Stimulated activated naive CD8-positive, alpha-beta T cell treated with anti-CD3 and anti-CD28 coated beads, Interleukin-15, Interleukin-2, amounts not matched to agents 100 ng/mL and 50 ng/mL, for 24 hours (primary cell): Measurements from ENCODE around the gene MAN2A2.
A peak's percentile ranks its signal among the peaks of the same experiment; 100 is the strongest.
"Not testable (repeated sequence)": the region's sequence is repeated elsewhere in the genome, so short reads cannot be mapped to it uniquely, and the experiment has no call there.

Source experiments
- H3K27ac Mint-ChIP-seq: one replicate; pipeline ENCODE4 v1.8.0; 2021; ENCODE audit warnings: mild to moderate bottlenecking, mixed read lengths
- H3K27me3 Mint-ChIP-seq: one replicate; pipeline ENCODE4 v1.8.0; 2021; ENCODE audit warnings: mixed read lengths
- H3K36me3 Mint-ChIP-seq: one replicate; pipeline ENCODE4 v1.8.0; 2021; ENCODE audit warnings: low read depth, mixed read lengths
- H3K4me1 Mint-ChIP-seq: one replicate; pipeline ENCODE4 v1.8.0; 2021; ENCODE audit warnings: low read depth, mixed read lengths
- H3K4me3 Mint-ChIP-seq: one replicate; pipeline ENCODE4 v1.8.0; 2021; ENCODE audit warnings: mild to moderate bottlenecking, mixed read lengths
- H3K9me3 Mint-ChIP-seq: one replicate; pipeline ENCODE4 v1.8.0; 2021; ENCODE audit warnings: mixed read lengths

Gene MAN2A2

GRCh38 chr15:90902040-90902839 is 862 bp upstream of the MAN2A2 start:
- H3K27me3 Mint-ChIP-seq: no peaks in the 10 kb centered on the region
- peaks cover 26% of the 10 kb centered on the region for H3K36me3 Mint-ChIP-seq
- peak overlapping the region; percentile 88 for H3K4me3 Mint-ChIP-seq
- no peaks in the 10 kb centered on the region for H3K9me3 Mint-ChIP-seq
- peak overlapping the region; percentile 91 for H3K27ac Mint-ChIP-seq
- H3K4me1 Mint-ChIP-seq: peaks cover 23% of the 10 kb centered on the region

GRCh38 chr15:90903733-90904536 is 833 bp downstream of the MAN2A2 start:
- Mint-ChIP-seq H3K4me1 (peaks cover 23% of the 10 kb centered on the region), H3K27ac (peak overlapping the region; percentile 81), H3K36me3 (peaks cover 39% of the 10 kb centered on the region), H3K4me3 (peak overlapping the region; percentile 81), H3K27me3 (no peaks in the 10 kb centered on the region), H3K9me3 (no peaks in the 10 kb centered on the region)

GRCh38 chr15:90904746-90905145 is 1.6 kb downstream of the MAN2A2 start:
- Mint-ChIP-seq H3K4me3 (no peak overlapping the region), H3K9me3 (no peaks in the 10 kb centered on the region), H3K27me3 (no peaks in the 10 kb centered on the region), H3K4me1 (peaks cover 23% of the 10 kb centered on the region), H3K27ac (no peak overlapping the region), H3K36me3 (peaks cover 45% of the 10 kb centered on the region)

- Mint-ChIP-seq H3K36me3 (peaks cover 51% of the 10 kb centered on the region), H3K4me1 (peaks cover 20% of the 10 kb centered on the region), H3K27me3 (no peaks in the 10 kb centered on the region), H3K9me3 (no peaks in the 10 kb centered on the region), H3K4me3 (no peak overlapping the region), H3K27ac (no peak overlapping the region)
Observed at GRCh38 chr15:90905306-90906180, 2.4 kb downstream of the MAN2A2 start.

DNA sequence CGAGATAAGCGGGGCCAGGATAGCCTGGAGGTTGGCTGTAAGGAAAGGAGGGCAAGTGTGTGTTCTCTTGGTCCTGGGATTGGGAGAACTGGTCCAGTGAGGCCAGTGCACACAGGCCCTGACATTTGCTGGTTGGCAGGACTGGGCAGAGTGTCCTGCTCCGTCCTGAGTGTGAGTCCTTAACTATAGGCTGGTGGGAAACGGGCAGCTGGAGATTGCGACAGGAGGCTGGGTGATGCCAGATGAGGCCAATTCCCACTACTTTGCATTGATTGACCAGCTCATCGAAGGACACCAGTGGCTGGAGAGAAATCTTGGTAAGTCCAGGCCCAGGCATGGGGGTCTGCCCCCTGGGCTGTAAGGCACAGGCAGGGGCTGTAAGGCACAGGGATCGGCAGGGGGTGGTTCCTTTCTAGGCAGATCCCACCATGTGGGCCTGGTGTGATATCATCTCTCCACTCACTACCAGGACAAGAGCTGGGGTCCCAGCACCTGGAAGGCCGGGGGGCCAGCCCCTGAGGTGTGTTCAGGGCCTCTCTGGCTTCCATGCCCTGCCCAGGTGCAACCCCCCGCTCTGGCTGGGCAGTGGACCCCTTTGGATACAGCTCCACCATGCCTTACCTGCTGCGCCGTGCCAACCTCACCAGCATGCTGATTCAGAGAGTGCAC is 3.2 kb downstream of the MAN2A2 start:
- H3K4me3 Mint-ChIP-seq: no peak overlapping the region

DNA sequence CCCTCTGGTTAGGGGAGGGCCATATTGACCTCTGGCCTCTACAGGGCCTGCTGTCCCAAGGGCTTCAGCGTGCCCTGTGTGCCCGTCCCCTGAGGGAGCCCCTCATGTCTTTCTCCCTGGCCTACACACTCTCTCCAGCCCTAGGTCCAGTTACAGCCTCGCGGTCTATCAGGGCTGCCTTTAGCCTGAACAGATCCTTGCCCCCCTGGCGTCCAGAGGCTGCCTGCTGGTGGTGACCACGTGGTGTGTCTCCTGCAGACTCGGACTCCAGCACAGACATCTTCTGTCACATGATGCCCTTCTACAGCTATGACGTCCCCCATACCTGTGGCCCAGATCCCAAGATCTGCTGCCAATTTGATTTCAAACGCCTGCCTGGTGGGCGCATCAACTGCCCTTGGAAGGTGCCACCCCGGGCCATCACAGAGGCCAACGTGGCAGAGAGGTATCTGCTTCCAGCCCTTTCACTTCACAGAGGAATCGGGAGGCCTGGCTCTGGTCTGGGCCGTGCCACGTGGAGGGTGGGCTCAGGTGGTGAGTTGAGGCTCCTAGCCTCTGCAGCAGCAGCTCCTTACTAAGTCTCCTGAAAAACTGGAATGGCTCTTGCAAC is 4.1 kb downstream of the MAN2A2 start:
- peaks cover 64% of the 10 kb centered on the region for H3K36me3 Mint-ChIP-seq
- no peak overlapping the region for H3K4me3 Mint-ChIP-seq
- no peak overlapping the region for H3K27ac Mint-ChIP-seq
- H3K4me1 Mint-ChIP-seq: peaks cover 9% of the 10 kb centered on the region
- H3K27me3 Mint-ChIP-seq: no peaks in the 10 kb centered on the region
- no peaks in the 10 kb centered on the region for H3K9me3 Mint-ChIP-seq

More for the DNA sequence above, 3.2 kb downstream of the MAN2A2 start:
- Mint-ChIP-seq H3K9me3 (no peaks in the 10 kb centered on the region), H3K4me1 (peaks cover 17% of the 10 kb centered on the region), H3K27ac (no peak overlapping the region), H3K27me3 (no peaks in the 10 kb centered on the region), H3K36me3 (peaks cover 59% of the 10 kb centered on the region)

DNA sequence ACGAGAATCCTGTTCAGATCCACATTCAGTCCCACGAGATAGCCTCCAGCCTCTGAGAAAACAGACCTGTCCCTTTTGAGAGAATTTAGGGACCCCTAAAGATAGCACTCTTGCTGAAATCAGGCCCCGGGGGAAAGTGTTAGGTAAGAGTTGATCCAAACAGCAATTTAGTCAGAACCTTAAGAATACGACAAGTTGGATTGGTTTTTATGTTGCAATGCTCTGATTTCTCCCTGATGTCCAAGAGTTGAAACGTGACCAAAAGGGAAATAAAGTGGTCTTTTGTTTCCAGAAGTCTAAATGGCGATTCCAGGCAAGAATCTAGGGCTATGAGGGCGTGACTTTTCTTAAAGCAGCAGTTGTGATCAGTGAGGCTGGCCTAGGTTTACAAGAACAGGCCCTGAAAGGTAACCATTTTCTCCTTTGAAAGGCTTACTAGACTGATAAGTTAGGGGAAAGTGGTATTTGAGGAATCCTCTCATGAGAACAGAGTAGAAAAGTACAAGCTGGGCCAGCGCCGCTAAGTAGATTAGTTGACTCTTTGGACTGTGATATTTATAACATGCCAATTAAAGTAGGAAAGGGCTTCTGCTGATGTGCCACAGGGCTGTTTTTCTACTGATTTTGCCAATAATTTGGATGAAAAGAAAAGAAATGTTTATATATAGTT is 4.9 kb downstream of the MAN2A2 start:
- Mint-ChIP-seq H3K9me3 (no peaks in the 10 kb centered on the region), H3K27ac (no peak overlapping the region), H3K4me1 (peaks cover 8% of the 10 kb centered on the region), H3K27me3 (no peaks in the 10 kb centered on the region), H3K36me3 (peaks cover 67% of the 10 kb centered on the region), H3K4me3 (no peak overlapping the region)

- peaks cover 81% of the 10 kb centered on the region for H3K36me3 Mint-ChIP-seq
- H3K27ac Mint-ChIP-seq, H3K9me3 Mint-ChIP-seq, H3K27me3 Mint-ChIP-seq, H3K4me3 Mint-ChIP-seq, H3K4me1 Mint-ChIP-seq: not testable (repeated sequence)
Observed at GRCh38 chr15:90909449-90909848, 6.3 kb downstream of the MAN2A2 start.

DNA sequence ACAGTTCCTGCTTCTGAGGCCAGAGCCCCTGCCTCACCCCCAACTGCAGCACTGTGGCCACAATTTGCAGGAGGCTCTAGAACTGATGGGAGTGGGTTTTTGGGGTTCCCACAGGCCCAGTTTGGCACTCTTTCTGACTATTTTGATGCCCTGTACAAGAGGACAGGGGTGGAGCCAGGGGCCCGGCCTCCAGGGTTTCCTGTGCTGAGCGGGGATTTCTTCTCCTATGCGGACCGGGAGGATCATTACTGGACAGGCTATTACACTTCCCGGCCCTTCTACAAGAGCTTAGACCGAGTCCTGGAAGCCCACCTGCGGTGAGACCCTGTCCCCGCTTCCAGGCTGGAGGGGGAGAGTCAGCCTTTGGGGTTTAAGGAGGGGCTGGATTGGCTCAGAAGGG is 6.9 kb downstream of the MAN2A2 start:
- H3K27me3 Mint-ChIP-seq: no peaks in the 10 kb centered on the region
- H3K27ac Mint-ChIP-seq: no peak overlapping the region
- H3K36me3 Mint-ChIP-seq: peaks cover 79% of the 10 kb centered on the region
- H3K4me3 Mint-ChIP-seq: no peak overlapping the region
- no peaks in the 10 kb centered on the region for H3K9me3 Mint-ChIP-seq
- no peaks in the 10 kb centered on the region for H3K4me1 Mint-ChIP-seq

GRCh38 chr15:90910441-90911301 is 7.6 kb downstream of the MAN2A2 start:
- Mint-ChIP-seq H3K4me1 (no peaks in the 10 kb centered on the region), H3K36me3 (peaks cover 79% of the 10 kb centered on the region), H3K27ac (no peak overlapping the region), H3K9me3 (no peaks in the 10 kb centered on the region), H3K27me3 (no peaks in the 10 kb centered on the region), H3K4me3 (no peak overlapping the region)

GRCh38 chr15:90911302-90911623 is 8.2 kb downstream of the MAN2A2 start:
- Mint-ChIP-seq H3K27me3 (no peaks in the 10 kb centered on the region), H3K4me1 (no peaks in the 10 kb centered on the region), H3K27ac (no peak overlapping the region), H3K4me3 (no peak overlapping the region), H3K9me3 (no peaks in the 10 kb centered on the region), H3K36me3 (peaks cover 79% of the 10 kb centered on the region)

GRCh38 chr15:90911906-90912769 is 9.0 kb downstream of the MAN2A2 start:
- no peaks in the 10 kb centered on the region for H3K9me3 Mint-ChIP-seq
- H3K4me3 Mint-ChIP-seq: no peak overlapping the region
- no peaks in the 10 kb centered on the region for H3K27me3 Mint-ChIP-seq
- H3K27ac Mint-ChIP-seq: no peak overlapping the region
- peaks cover 80% of the 10 kb centered on the region for H3K36me3 Mint-ChIP-seq
- no peaks in the 10 kb centered on the region for H3K4me1 Mint-ChIP-seq
